Measurements from ENCODE around the gene MAP3K7.

- no peak for TF ChIP-seq ZNF274 (IDR thresholded peaks at IDR 0.05; ENCODE audit: borderline replicate concordance, extremely low read depth, low read length)
- no peak for TF ChIP-seq CREB1 (IDR thresholded peaks at IDR 0.05)
- no peak for TF ChIP-seq GABPA (IDR thresholded peaks at IDR 0.05; ENCODE audit: borderline replicate concordance, insufficient read depth, low read length)
- TF ChIP-seq, protein P1, sequence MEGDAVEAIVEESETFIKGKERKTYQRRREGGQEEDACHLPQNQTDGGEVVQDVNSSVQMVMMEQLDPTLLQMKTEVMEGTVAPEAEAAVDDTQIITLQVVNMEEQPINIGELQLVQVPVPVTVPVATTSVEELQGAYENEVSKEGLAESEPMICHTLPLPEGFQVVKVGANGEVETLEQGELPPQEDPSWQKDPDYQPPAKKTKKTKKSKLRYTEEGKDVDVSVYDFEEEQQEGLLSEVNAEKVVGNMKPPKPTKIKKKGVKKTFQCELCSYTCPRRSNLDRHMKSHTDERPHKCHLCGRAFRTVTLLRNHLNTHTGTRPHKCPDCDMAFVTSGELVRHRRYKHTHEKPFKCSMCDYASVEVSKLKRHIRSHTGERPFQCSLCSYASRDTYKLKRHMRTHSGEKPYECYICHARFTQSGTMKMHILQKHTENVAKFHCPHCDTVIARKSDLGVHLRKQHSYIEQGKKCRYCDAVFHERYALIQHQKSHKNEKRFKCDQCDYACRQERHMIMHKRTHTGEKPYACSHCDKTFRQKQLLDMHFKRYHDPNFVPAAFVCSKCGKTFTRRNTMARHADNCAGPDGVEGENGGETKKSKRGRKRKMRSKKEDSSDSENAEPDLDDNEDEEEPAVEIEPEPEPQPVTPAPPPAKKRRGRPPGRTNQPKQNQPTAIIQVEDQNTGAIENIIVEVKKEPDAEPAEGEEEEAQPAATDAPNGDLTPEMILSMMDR (IDR thresholded peaks at IDR 0.05; ENCODE audit: control extremely low read depth in 1 of 3, insufficient read depth in 1 of 3, low read depth in 1 of 3, low read length in 3 of 3) = no peak
- TF ChIP-seq SIN3A (conservative IDR thresholded peaks at IDR 0.05 in 1 of 2, IDR thresholded peaks at IDR 0.05 in 1 of 2; ENCODE audit: low read depth in 1 of 2, low read length in 2 of 2) = no peak
- TF ChIP-seq POLR2A (IDR thresholded peaks at IDR 0.05; ENCODE audit: control extremely low read depth in 1 of 2, low read depth in 2 of 2, low read length in 2 of 2) = no peak
These were observed 106.2 kb downstream of the MAP3K7 start for GRCh38 chr6:90480666-90481065.

Measured in H1 (cell line).